Loucy (cell line): ENCODE measurements around the gene PXN.
A peak's percentile ranks its signal among the peaks of the same experiment; 100 is the strongest.

ENCODE experiments used
- H2AFZ ChIP-seq: fragments of 200-600 bp; sonication (generic); 2 replicates; pipeline ENCODE4 v1.6.0; 2016; ENCODE audit warnings: antibody characterized with exemption, mild to moderate bottlenecking, low read length, moderate library complexity
- H3F3A ChIP-seq: fragments of 200-600 bp; 2 replicates; pipeline ENCODE4 v1.6.0; 2016; ENCODE audit warnings: antibody characterized with exemption, low read depth, mild to moderate bottlenecking
- H3K27me3 ChIP-seq: fragments of 200-600 bp; sonication (generic); 2 replicates; pipeline ENCODE4 v1.6.1; 2014; ENCODE audit warnings: low read length, mild to moderate bottlenecking; ENCODE audit not compliant: insufficient read depth, poor library complexity, severe bottlenecking
- H3K36me3 ChIP-seq: fragments of 200-600 bp; sonication (generic); 2 replicates; pipeline ENCODE4 v1.6.1; 2016; ENCODE audit warnings: low read length; ENCODE audit not compliant: insufficient read depth
- H3K4me1 ChIP-seq: fragments of 200-600 bp; sonication (generic); 2 replicates; pipeline ENCODE4 v1.5.1; 2014; ENCODE audit warnings: low read length, mild to moderate bottlenecking; ENCODE audit not compliant: insufficient read depth, poor library complexity, severe bottlenecking
- H3K4me2 ChIP-seq: fragments of 200-600 bp; sonication (generic); 2 replicates; pipeline ENCODE4 v1.6.0; 2014; ENCODE audit warnings: antibody characterized with exemption, low read length, low read depth, mild to moderate bottlenecking; ENCODE audit not compliant: poor library complexity, severe bottlenecking
- H3K4me3 ChIP-seq: fragments of 200-600 bp; sonication (generic); 2 replicates; pipeline ENCODE4 v1.5.1; 2014; ENCODE audit warnings: low read length, mild to moderate bottlenecking, mixed read lengths; ENCODE audit not compliant: poor library complexity, severe bottlenecking
- H3K79me2 ChIP-seq: fragments of 200-600 bp; sonication (generic); 2 replicates; pipeline ENCODE4 v1.6.1; 2014; ENCODE audit warnings: low read length; ENCODE audit not compliant: insufficient read depth
- H3K9ac ChIP-seq: fragments of 200-600 bp; sonication (generic); 2 replicates; pipeline ENCODE4 v1.6.0; 2014; ENCODE audit warnings: mild to moderate bottlenecking, low read depth, low read length, moderate library complexity; ENCODE audit not compliant: poor library complexity, severe bottlenecking
- H3K9me2 ChIP-seq: fragments of 200-600 bp; sonication (generic); replicated peaks from 2 replicates; pipeline ENCODE4 v1.6.1; 2016; ENCODE audit warnings: low read depth, low read length, mixed read lengths
- H3K9me3 ChIP-seq: fragments of 200-600 bp; sonication (generic); 2 replicates; pipeline ENCODE4 v1.6.1; 2014; ENCODE audit warnings: mild to moderate bottlenecking, antibody characterized with exemption, low read length, low read depth; ENCODE audit not compliant: insufficient read depth
- H4K20me1 ChIP-seq: fragments of 200-600 bp; sonication (generic); 2 replicates; pipeline ENCODE4 v1.6.0; 2014; ENCODE audit warnings: antibody characterized with exemption, low read length, mild to moderate bottlenecking; ENCODE audit not compliant: insufficient read depth, poor library complexity, severe bottlenecking
- CTCF ChIP-seq: fragments of 200-600 bp; sonication (generic); conservative IDR thresholded peaks from 2 replicates; pipeline ENCODE4 v1.5.1; 2014; ENCODE audit warnings: mild to moderate bottlenecking, antibody characterized with exemption, low read length
- EZH2phosphoT487 ChIP-seq: fragments of 200-600 bp; IDR thresholded peaks from 2 replicates; pipeline ENCODE4 v1.6.1; 2018; ENCODE audit warnings: antibody characterized with exemption, mild to moderate bottlenecking, moderate library complexity, borderline replicate concordance

Gene PXN

GRCh38 chr12:120235369-120236323, 29.9 kb downstream of the PXN start:
- Histone ChIP-seq H3K4me3 (no peak overlapping the region), H3K36me3 (no peaks in the 10 kb centered on the region), H3K4me1 (peaks cover 14% of the 10 kb centered on the region), H3K79me2 (no peaks in the 10 kb centered on the region), H3K27me3 (no peaks in the 10 kb centered on the region), H3F3A (no peaks in the 10 kb centered on the region; the same call in 1 of the 2 replicates), H3K4me2 (no peak overlapping the region), H3K9me3 (no peaks in the 10 kb centered on the region), H3K9ac (no peak overlapping the region), H3K9me2 (no peaks in the 10 kb centered on the region), H2AFZ (no peak overlapping the region), H4K20me1 (no peaks in the 10 kb centered on the region)
- TF ChIP-seq EZH2phosphoT487 (no peak), CTCF (peak; percentile 69)

- TF ChIP-seq EZH2phosphoT487 = no peak
- TF ChIP-seq CTCF = peak; percentile 15; the same call in 1 of the 2 replicates
- H3K36me3 ChIP-seq = no peaks in the 10 kb centered on the region
- H3K9me3 ChIP-seq = no peaks in the 10 kb centered on the region
- H4K20me1 ChIP-seq = no peaks in the 10 kb centered on the region
- H3K9ac ChIP-seq = no peak overlapping the region
- no peaks in the 10 kb centered on the region for H3K79me2 ChIP-seq
- H2AFZ ChIP-seq = no peak overlapping the region
- H3K4me3 ChIP-seq = no peak overlapping the region
- H3K4me1 ChIP-seq = peaks cover 22% of the 10 kb centered on the region
- no peaks in the 10 kb centered on the region for H3K9me2 ChIP-seq
- H3K4me2 ChIP-seq = no peak overlapping the region
- no peaks in the 10 kb centered on the region; the same call in 1 of the 2 replicates for H3F3A ChIP-seq
- H3K27me3 ChIP-seq = no peaks in the 10 kb centered on the region
Observed at GRCh38 chr12:120234643-120235368, 30.7 kb downstream of the PXN start.

GRCh38 chr12:120231316-120232011, 34.1 kb downstream of the PXN start:
- no peaks in the 10 kb centered on the region for H4K20me1 ChIP-seq
- no peaks in the 10 kb centered on the region for H3K9me3 ChIP-seq
- H3K27me3 ChIP-seq = no peaks in the 10 kb centered on the region
- peak overlapping the region; percentile 61 for H3K4me3 ChIP-seq
- peaks cover 40% of the 10 kb centered on the region for H3K4me1 ChIP-seq
- H3F3A ChIP-seq = no peaks in the 10 kb centered on the region; the same call in 1 of the 2 replicates
- TF ChIP-seq EZH2phosphoT487 = no peak
- no peak for TF ChIP-seq CTCF
- H3K4me2 ChIP-seq = peak overlapping the region; percentile 76
- no peaks in the 10 kb centered on the region for H3K79me2 ChIP-seq
- no peaks in the 10 kb centered on the region for H3K36me3 ChIP-seq
- no peaks in the 10 kb centered on the region for H3K9me2 ChIP-seq
- H2AFZ ChIP-seq = no peak overlapping the region; the same call in 1 of the 2 replicates
- peak overlapping the region; percentile 67 for H3K9ac ChIP-seq
